IMR-90 (cell line): ENCODE measurements around the gene SIRT7. TPM values are rescaled to one million over a fixed set of nuclear protein-coding genes. Genes with fewer than 3 reads are reported as not detected.

Experiments
- ATAC-seq: fragments of 200-7000 bp; cut with Tn5 transposase; 2 replicates; pipeline ENCODE4 v1.9.1; 2020; ENCODE audit warnings: low read depth, mild to moderate bottlenecking, moderate library complexity
- BruUV-seq: library from RNA; stranded (reverse); fragments of 400-500 nt; replicated peaks from 2 replicates; lab custom pipeline; 2021; lab: Mats Ljungman, UMichigan
- CTCF ChIA-PET: fragments of 300-600 bp; formaldehyde crosslinking; extraction: SDS; loops from one replicate; lab custom pipeline; 2021; ENCODE audit warnings: antibody characterized with exemption; lab: Yijun Ruan, JAX
- POLR2A ChIA-PET: fragments of 300-600 bp; sonication (Branson Sonifier 250); formaldehyde crosslinking; loops from one replicate; lab custom pipeline; 2022; ENCODE audit warnings: antibody characterized with exemption; ENCODE audit not compliant: unreplicated experiment; lab: Charles Lee
- DNase-seq: peaks from one replicate; pipeline ENCODE4 v3.0.0; 2013
- H2AFZ ChIP-seq: replicated peaks from 2 replicates; pipeline ENCODE3; 2013; ENCODE audit warnings: low read length, mild to moderate bottlenecking; ENCODE audit not compliant: poor library complexity
- H2AK5ac ChIP-seq: 2 replicates; pipeline ENCODE4 v1.6.1; 2013; ENCODE audit warnings: low read depth, low read length, inconsistent platforms
- H2AK9ac ChIP-seq: replicated peaks from 2 replicates; pipeline ENCODE3; 2013; ENCODE audit warnings: mild to moderate bottlenecking, low read depth, low read length, moderate library complexity; ENCODE audit not compliant: poor library complexity
- H2BK120ac ChIP-seq: 2 replicates; pipeline ENCODE4 v1.6.1; 2013; ENCODE audit warnings: low read depth, low read length, inconsistent platforms
- H2BK15ac ChIP-seq: 3 replicates; pipeline ENCODE4 v1.6.1; 2013; ENCODE audit warnings: low read depth, low read length, inconsistent platforms
- H2BK20ac ChIP-seq: 2 replicates; pipeline ENCODE4 v1.6.1; 2013; ENCODE audit warnings: low read depth, mild to moderate bottlenecking, inconsistent platforms, low read length, moderate library complexity
- H2BK5ac ChIP-seq: 2 replicates; pipeline ENCODE4 v1.6.1; 2013; ENCODE audit warnings: mild to moderate bottlenecking, low read depth, low read length, inconsistent platforms; ENCODE audit not compliant: poor library complexity, severe bottlenecking
- H3K14ac ChIP-seq: replicated peaks from 2 replicates; pipeline ENCODE4 v1.6.1; 2013; ENCODE audit warnings: low read depth, low read length, inconsistent platforms
- H3K18ac ChIP-seq: 2 replicates; pipeline ENCODE4 v1.6.1; 2013; ENCODE audit warnings: low read depth, low read length, control low read depth
- H3K23ac ChIP-seq: 2 replicates; pipeline ENCODE4 v1.6.1; 2013; ENCODE audit warnings: low read depth, low read length, inconsistent platforms
- H3K27ac ChIP-seq: 2 replicates; pipeline ENCODE4 v1.5.1; 2013; ENCODE audit warnings: mild to moderate bottlenecking, control low read depth, low read length; ENCODE audit not compliant: insufficient read depth
- H3K27me3 ChIP-seq: 2 replicates; pipeline ENCODE4 v1.6.1; 2013; ENCODE audit warnings: low read length; ENCODE audit not compliant: control insufficient read depth, insufficient read depth
- H3K36me3 ChIP-seq: 2 replicates; pipeline ENCODE4 v1.6.1; 2013; ENCODE audit warnings: low read length, mixed read lengths; ENCODE audit not compliant: control insufficient read depth, insufficient read depth
- H3K4ac ChIP-seq: 2 replicates; pipeline ENCODE4 v1.6.1; 2013; ENCODE audit warnings: low read depth, low read length, inconsistent platforms
- H3K4me1 ChIP-seq: 2 replicates; pipeline ENCODE4 v1.6.1; 2013; ENCODE audit warnings: low read length, mixed read lengths; ENCODE audit not compliant: control insufficient read depth, insufficient read depth
- H3K4me2 ChIP-seq: 2 replicates; pipeline ENCODE4 v1.6.1; 2013; ENCODE audit warnings: low read depth, mild to moderate bottlenecking, control low read depth, low read length, moderate library complexity
- H3K4me3 ChIP-seq: 2 replicates; pipeline ENCODE4 v1.5.1; 2013; ENCODE audit warnings: low read depth, mild to moderate bottlenecking, control low read depth, low read length, moderate library complexity; ENCODE audit not compliant: insufficient read depth
- H3K56ac ChIP-seq: 2 replicates; pipeline ENCODE4 v1.6.1; 2013; ENCODE audit warnings: low read length, inconsistent platforms; ENCODE audit not compliant: insufficient read depth; ENCODE audit errors: extremely low read depth
- H3K79me1 ChIP-seq, 2 experiments: 2 replicates each; pipeline ENCODE4 v1.6.1; 2013; ENCODE audit warnings: low read length in 2 of 2, inconsistent platforms in 1 of 2, low read depth in 1 of 2
- H3K9ac ChIP-seq: 2 replicates; pipeline ENCODE4 v1.6.1; 2013; ENCODE audit warnings: low read depth, low read length, control low read depth
- H3K9me1 ChIP-seq: 2 replicates; pipeline ENCODE4 v1.6.1; 2013; ENCODE audit warnings: low read length, inconsistent platforms; ENCODE audit not compliant: insufficient read depth
- H3K9me3 ChIP-seq: 2 replicates; pipeline ENCODE4 v1.6.1; 2013; ENCODE audit warnings: low read length; ENCODE audit not compliant: control insufficient read depth, insufficient read depth
- H4K20me1 ChIP-seq: 2 replicates; pipeline ENCODE4 v1.6.1; 2013; ENCODE audit warnings: low read length, inconsistent platforms; ENCODE audit not compliant: insufficient read depth
- H4K5ac ChIP-seq: 2 replicates; pipeline ENCODE4 v1.6.1; 2013; ENCODE audit warnings: mild to moderate bottlenecking, low read depth, low read length, control low read depth
- H4K8ac ChIP-seq, 2 experiments: 2 replicates each; pipeline ENCODE4 v1.6.1; 2013; ENCODE audit warnings: low read depth in 2 of 2, low read length in 2 of 2, control low read depth in 1 of 2, inconsistent platforms in 1 of 2
- H4K91ac ChIP-seq: 2 replicates; pipeline ENCODE4 v1.6.1; 2013; ENCODE audit warnings: low read depth, low read length, inconsistent platforms; ENCODE audit not compliant: insufficient read depth
- RCOR1 ChIP-seq: IDR thresholded peaks from 2 replicates; pipeline ENCODE4 v1.6.1; 2012; ENCODE audit warnings: mild to moderate bottlenecking, low read length, improper control_type of control experiment; ENCODE audit not compliant: insufficient replicate concordance
- WGBS, 2 experiments: methylation state at CpG; one replicate each; pipeline versions ENCODE4 v1.1.5 to v1.1.7; 2013; ENCODE audit warnings: missing lambda C conversion rate in 2 of 2; ENCODE audit not compliant: insufficient read length in 1 of 2; ENCODE audit errors: extremely low coverage in 2 of 2; 5-methylcytosine and 5-hydroxymethylcytosine counted together
- dilution Hi-C: fragments of 300-500 bp; cut with HindIII; formaldehyde crosslinking; loops from one replicate; pipeline ENCODE4 v1.14.3; 2018; ENCODE audit warnings: low sequenced_read_pairs; ENCODE audit not compliant: unreplicated experiment
- in situ Hi-C: fragments of 300-500 bp; cut with MboI; formaldehyde crosslinking; loops from 3 replicates; pipeline ENCODE4 v1.14.3; 2019; ENCODE audit warnings: low sequenced_read_pairs, inconsistent platforms, mixed read lengths
- intact Hi-C: fragments of 100-400 bp; cut with micrococcal nuclease; formaldehyde crosslinking; loops from 2 replicates; pipeline ENCODE4 v1.10.0; 2022
- polyA plus RNA-seq, 3 experiments: library from polyadenylated mRNA; depleted of rRNA; stranded (reverse); fragments of >200 nt; gene quantifications; 2 replicates each; pipeline ENCODE4 v1.2.3, GENCODE V29; 2012; ENCODE audit warnings: low replicate concordance in 1 of 3
- total RNA-seq: library from RNA; depleted of rRNA; stranded (reverse); fragments of >200 nt; gene quantifications from 2 replicates; pipeline ENCODE4 v1.2.3, GENCODE V29; 2012

The SIRT7 gene
- total and polyA plus RNA-seq, 2 of the 4 experiments (the other 2 are of a cell fraction), result 14.5 to 19.8 TPM

DNA sequence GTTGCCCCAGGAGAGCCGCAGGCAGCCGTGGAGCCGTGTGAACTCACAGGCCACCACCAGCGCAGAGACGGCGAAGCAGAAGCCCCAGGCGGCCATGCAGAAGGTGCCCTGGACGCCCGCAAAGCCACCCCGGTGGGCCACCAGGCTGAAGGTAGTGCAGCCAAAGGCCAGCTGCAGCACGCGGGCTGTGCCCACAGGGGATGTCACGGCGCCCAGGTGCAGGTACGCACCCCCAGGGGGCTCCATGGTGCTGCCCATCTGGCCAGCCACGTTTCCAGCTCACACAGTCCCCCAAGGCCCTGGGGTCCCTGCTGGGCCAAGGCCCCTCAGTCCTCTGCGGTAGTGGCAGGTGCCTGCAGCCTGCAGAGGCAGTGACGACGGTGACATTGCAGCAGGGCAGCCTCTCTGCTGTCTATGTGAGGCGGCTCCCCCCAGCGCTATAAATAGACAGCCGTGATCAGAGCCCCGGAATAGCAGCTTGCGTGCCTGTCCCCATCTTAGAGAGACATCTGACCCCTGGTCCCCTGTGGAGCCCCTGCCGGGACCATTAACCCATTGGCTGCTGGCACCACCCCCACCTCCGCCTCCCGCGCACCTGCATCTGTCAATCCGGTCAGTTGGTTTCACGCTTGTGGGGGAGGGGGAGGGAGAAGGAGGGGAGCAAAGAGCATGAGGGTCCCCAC is 23.6 kb upstream of the SIRT7 start:
- in situ Hi-C loops, result no loop called here
- ChIA-PET CTCF (no interaction called here), POLR2A (no interaction called here)
- no peak overlapping the region for H2BK120ac ChIP-seq
- H3K4me2 ChIP-seq, result no peak overlapping the region
- H2AFZ ChIP-seq, result peak overlapping the region; percentile 3
- no peaks in the 10 kb centered on the region for H3K36me3 ChIP-seq
- H3K79me1 ChIP-seq, result peaks cover 2 to 4% of the 10 kb centered on the region in 2 experiments; a peak in 3 of 4 replicates
- H2AK9ac ChIP-seq, result no peak overlapping the region
- H4K20me1 ChIP-seq, result no peaks in the 10 kb centered on the region; the same call in 1 of the 2 replicates
- DNase-seq (no peak), ATAC-seq (no peak)
- dilution Hi-C loops, result no loop called here
- H2BK5ac ChIP-seq, result no peak overlapping the region
- BruUV-seq, result no TSS peak
- WGBS, 2 experiments, result 49% methylated on average over 23 of the region's 30 CpGs; no CpG with 5 or more reads in 1 of the 2 experiments
- H3K56ac ChIP-seq, result no peak overlapping the region
- intact Hi-C loops, result no loop called here
- no peak overlapping the region for H2BK15ac ChIP-seq
- no peaks in the 10 kb centered on the region for H3K4me1 ChIP-seq
- H3K4ac ChIP-seq, result no peak overlapping the region
- H4K5ac ChIP-seq, result no peak overlapping the region
- H4K8ac ChIP-seq, result no peak overlapping the region
- H3K18ac ChIP-seq, result no peak overlapping the region
- no peak overlapping the region for H3K9ac ChIP-seq
- no peak overlapping the region for H2AK5ac ChIP-seq
- TF ChIP-seq RCOR1, result no peak
- no peak overlapping the region for H3K14ac ChIP-seq
- H3K4me3 ChIP-seq, result no peak overlapping the region
- no peak overlapping the region for H4K91ac ChIP-seq
- peaks cover 25% of the 10 kb centered on the region for H3K27me3 ChIP-seq
- H3K9me1 ChIP-seq, result no peaks in the 10 kb centered on the region
- H3K9me3 ChIP-seq, result no peaks in the 10 kb centered on the region
- no peak overlapping the region for H2BK20ac ChIP-seq
- H3K27ac ChIP-seq, result no peak overlapping the region
- H3K23ac ChIP-seq, result no peak overlapping the region
